ENCODE measurements around the gene CAMTA1. TPM values are rescaled to one million over a fixed set of nuclear protein-coding genes. Genes with fewer than 3 reads are reported as not detected.

Gene CAMTA1
- total and polyA plus RNA-seq, 4 donors, result 78.7 to 438 (median 173) TPM

GRCh38 chr1:6799499-6799898 lies 14.2 kb downstream of the CAMTA1 start:
- DNase-seq (no peak), ATAC-seq (ENCODE audit: low FRiP score) (no peak)
- 84 to 87% methylated on average over 4 of the region's 4 CpGs for WGBS, 2 donors
- Histone ChIP-seq H3K4me1 (ENCODE audit: control insufficient read depth in 1 of 2, insufficient read depth in 2 of 2, low read length in 2 of 2) (peaks cover 5 to 24% of the 10 kb centered on the region in 2 donors), H3K27me3 (ENCODE audit: control insufficient read depth in 1 of 2, insufficient read depth in 2 of 2, low read length in 1 of 2) (no peaks in the 10 kb centered on the region), H3K36me3 (ENCODE audit: control insufficient read depth in 1 of 2, insufficient read depth in 2 of 2, low read length in 1 of 2) (no peaks in the 10 kb centered on the region), H3K9me3 (ENCODE audit: control insufficient read depth, low read length) (no peaks in the 10 kb centered on the region), H3K27ac (ENCODE audit: low read depth in 1 of 2, low read length in 2 of 2) (peak overlapping the region in 1 of 2 donors; percentile 25), H3K4me3 (ENCODE audit: low read length in 2 of 2) (no peak overlapping the region)
- intact Hi-C loops (cut with DNase I), result loop anchor here (5.0 to 10.0 kb wide), 3 partner anchors 68 to 845 kb away; no protein-coding TSS in a partner anchor

GRCh38 chr1:6800745-6801144 lies 15.5 kb downstream of the CAMTA1 start:
- whole genome bisulfite sequencing, 2 donors, result 2 to 3% methylated on average over 4 of the region's 4 CpGs
- H3K27ac ChIP-seq (ENCODE audit: low read depth in 1 of 2, low read length in 2 of 2), result peak overlapping the region; percentile 32 to 59
- H3K4me1 ChIP-seq (ENCODE audit: control insufficient read depth in 1 of 2, insufficient read depth in 2 of 2, low read length in 2 of 2), result peaks cover 5 to 21% of the 10 kb centered on the region in 2 donors
- no peak for ATAC-seq (ENCODE audit: low FRiP score)
- no peaks in the 10 kb centered on the region for H3K27me3 ChIP-seq (ENCODE audit: control insufficient read depth in 1 of 2, insufficient read depth in 2 of 2, low read length in 1 of 2)
- no peaks in the 10 kb centered on the region for H3K36me3 ChIP-seq (ENCODE audit: control insufficient read depth in 1 of 2, insufficient read depth in 2 of 2, low read length in 1 of 2)
- DNase-seq, result no peak
- intact Hi-C loops (cut with DNase I), result no loop called here
- H3K4me3 ChIP-seq (ENCODE audit: low read length in 2 of 2), result no peak overlapping the region
- no peaks in the 10 kb centered on the region for H3K9me3 ChIP-seq (ENCODE audit: control insufficient read depth, low read length)

GRCh38 chr1:6801199-6801598 lies 15.9 kb downstream of the CAMTA1 start:
- ATAC-seq (ENCODE audit: low FRiP score) (no peak), DNase-seq (no peak)
- 69 to 74% methylated on average over 2 of the region's 2 CpGs for WGBS, 2 donors
- intact Hi-C loops (cut with DNase I), result no loop called here
- peaks cover 5 to 21% of the 10 kb centered on the region in 2 donors for H3K4me1 ChIP-seq (ENCODE audit: control insufficient read depth in 1 of 2, insufficient read depth in 2 of 2, low read length in 2 of 2)
- peak overlapping the region; percentile 59 to 92 for H3K27ac ChIP-seq (ENCODE audit: low read depth in 1 of 2, low read length in 2 of 2)
- no peak overlapping the region for H3K4me3 ChIP-seq (ENCODE audit: low read length in 2 of 2)
- H3K36me3 ChIP-seq (ENCODE audit: control insufficient read depth in 1 of 2, insufficient read depth in 2 of 2, low read length in 1 of 2), result no peaks in the 10 kb centered on the region
- no peaks in the 10 kb centered on the region for H3K9me3 ChIP-seq (ENCODE audit: control insufficient read depth, low read length)
- H3K27me3 ChIP-seq (ENCODE audit: control insufficient read depth in 1 of 2, insufficient read depth in 2 of 2, low read length in 1 of 2), result no peaks in the 10 kb centered on the region

GRCh38 chr1:6801966-6802365 lies 16.7 kb downstream of the CAMTA1 start:
- ATAC-seq (ENCODE audit: low FRiP score) (peak; percentile 11), DNase-seq (no peak)
- peak overlapping the region in 1 of 2 donors; percentile 70 for H3K27ac ChIP-seq (ENCODE audit: low read depth in 1 of 2, low read length in 2 of 2)
- intact Hi-C loops (cut with DNase I), result no loop called here
- no peaks in the 10 kb centered on the region for H3K27me3 ChIP-seq (ENCODE audit: control insufficient read depth in 1 of 2, insufficient read depth in 2 of 2, low read length in 1 of 2)
- H3K4me1 ChIP-seq (ENCODE audit: control insufficient read depth in 1 of 2, insufficient read depth in 2 of 2, low read length in 2 of 2), result peaks cover 5 to 21% of the 10 kb centered on the region in 2 donors
- no peaks in the 10 kb centered on the region for H3K9me3 ChIP-seq (ENCODE audit: control insufficient read depth, low read length)
- H3K4me3 ChIP-seq (ENCODE audit: low read length in 2 of 2), result no peak overlapping the region
- H3K36me3 ChIP-seq (ENCODE audit: control insufficient read depth in 1 of 2, insufficient read depth in 2 of 2, low read length in 1 of 2), result no peaks in the 10 kb centered on the region
- 24 to 33% methylated on average over 3 of the region's 3 CpGs for WGBS, 2 donors

- no peak for ATAC-seq (ENCODE audit: low FRiP score)
- WGBS, 2 donors, result 83 to 91% methylated on average over 2 of the region's 2 CpGs
Observed at GRCh38 chr1:6802454-6802853, 17.2 kb downstream of the CAMTA1 start.

GRCh38 chr1:6802893-6803292 lies 17.6 kb downstream of the CAMTA1 start:
- no peak for DNase-seq
- H3K27ac ChIP-seq (ENCODE audit: low read depth in 1 of 2, low read length in 2 of 2), result no peak overlapping the region
- H3K36me3 ChIP-seq (ENCODE audit: control insufficient read depth in 1 of 2, insufficient read depth in 2 of 2, low read length in 1 of 2), result no peaks in the 10 kb centered on the region
- peaks cover 5 to 21% of the 10 kb centered on the region in 2 donors for H3K4me1 ChIP-seq (ENCODE audit: control insufficient read depth in 1 of 2, insufficient read depth in 2 of 2, low read length in 2 of 2)
- no peaks in the 10 kb centered on the region for H3K9me3 ChIP-seq (ENCODE audit: control insufficient read depth, low read length)
- WGBS, 2 donors, result 89 to 90% methylated on average over 8 of the region's 8 CpGs
- intact Hi-C loops (cut with DNase I), result no loop called here
- no peak for ATAC-seq (ENCODE audit: low FRiP score)
- no peaks in the 10 kb centered on the region for H3K27me3 ChIP-seq (ENCODE audit: control insufficient read depth in 1 of 2, insufficient read depth in 2 of 2, low read length in 1 of 2)
- H3K4me3 ChIP-seq (ENCODE audit: low read length in 2 of 2), result no peak overlapping the region

More at GRCh38 chr1:6802454-6802853, 17.2 kb downstream of the CAMTA1 start:
- Histone ChIP-seq H3K4me3 (ENCODE audit: low read length in 2 of 2) (no peak overlapping the region), H3K4me1 (ENCODE audit: control insufficient read depth in 1 of 2, insufficient read depth in 2 of 2, low read length in 2 of 2) (peaks cover 5 to 21% of the 10 kb centered on the region in 2 donors), H3K27ac (ENCODE audit: low read depth in 1 of 2, low read length in 2 of 2) (peak overlapping the region in 1 of 2 donors; percentile 70), H3K9me3 (ENCODE audit: control insufficient read depth, low read length) (no peaks in the 10 kb centered on the region), H3K36me3 (ENCODE audit: control insufficient read depth in 1 of 2, insufficient read depth in 2 of 2, low read length in 1 of 2) (no peaks in the 10 kb centered on the region), H3K27me3 (ENCODE audit: control insufficient read depth in 1 of 2, insufficient read depth in 2 of 2, low read length in 1 of 2) (no peaks in the 10 kb centered on the region)
- DNase-seq, result no peak
- intact Hi-C loops (cut with DNase I), result no loop called here

- intact Hi-C loops (cut with DNase I), result no loop called here
- no peaks in the 10 kb centered on the region for H3K27me3 ChIP-seq (ENCODE audit: control insufficient read depth in 1 of 2, insufficient read depth in 2 of 2, low read length in 1 of 2)
- DNase-seq (no peak), ATAC-seq (ENCODE audit: low FRiP score) (no peak)
- H3K36me3 ChIP-seq (ENCODE audit: control insufficient read depth in 1 of 2, insufficient read depth in 2 of 2, low read length in 1 of 2), result no peaks in the 10 kb centered on the region
- H3K4me3 ChIP-seq (ENCODE audit: low read length in 2 of 2), result no peak overlapping the region
- H3K27ac ChIP-seq (ENCODE audit: low read depth in 1 of 2, low read length in 2 of 2), result no peak overlapping the region
- H3K9me3 ChIP-seq (ENCODE audit: control insufficient read depth, low read length), result no peaks in the 10 kb centered on the region
- peaks cover 6 to 21% of the 10 kb centered on the region in 2 donors for H3K4me1 ChIP-seq (ENCODE audit: control insufficient read depth in 1 of 2, insufficient read depth in 2 of 2, low read length in 2 of 2)
- WGBS, 2 donors, result 74 to 86% methylated on average over 2 of the region's 2 CpGs
Observed at GRCh38 chr1:6803357-6803756, 18.1 kb downstream of the CAMTA1 start.

- intact Hi-C loops (cut with DNase I), result no loop called here
- ATAC-seq (ENCODE audit: low FRiP score) (no peak), DNase-seq (no peak)
- Histone ChIP-seq H3K27me3 (ENCODE audit: control insufficient read depth in 1 of 2, insufficient read depth in 2 of 2, low read length in 1 of 2) (no peaks in the 10 kb centered on the region), H3K36me3 (ENCODE audit: control insufficient read depth in 1 of 2, insufficient read depth in 2 of 2, low read length in 1 of 2) (peaks cover 0 to 2% of the 10 kb centered on the region in 2 donors), H3K4me3 (ENCODE audit: low read length in 2 of 2) (no peak overlapping the region), H3K9me3 (ENCODE audit: control insufficient read depth, low read length) (no peaks in the 10 kb centered on the region), H3K4me1 (ENCODE audit: control insufficient read depth in 1 of 2, insufficient read depth in 2 of 2, low read length in 2 of 2) (peaks cover 12 to 17% of the 10 kb centered on the region in 2 donors), H3K27ac (ENCODE audit: low read depth in 1 of 2, low read length in 2 of 2) (no peak overlapping the region)
- WGBS, 2 donors, result 52 to 58% methylated on average over 1 of the region's 1 CpG
Observed at GRCh38 chr1:6805004-6805416, 19.8 kb downstream of the CAMTA1 start.

- Histone ChIP-seq H3K27me3 (ENCODE audit: control insufficient read depth in 1 of 2, insufficient read depth in 2 of 2, low read length in 1 of 2) (no peaks in the 10 kb centered on the region), H3K36me3 (ENCODE audit: control insufficient read depth in 1 of 2, insufficient read depth in 2 of 2, low read length in 1 of 2) (peaks cover 0 to 2% of the 10 kb centered on the region in 2 donors), H3K4me3 (ENCODE audit: low read length in 2 of 2) (no peak overlapping the region), H3K27ac (ENCODE audit: low read depth in 1 of 2, low read length in 2 of 2) (no peak overlapping the region), H3K9me3 (ENCODE audit: control insufficient read depth, low read length) (no peaks in the 10 kb centered on the region), H3K4me1 (ENCODE audit: control insufficient read depth in 1 of 2, insufficient read depth in 2 of 2, low read length in 2 of 2) (peaks cover 4 to 7% of the 10 kb centered on the region in 2 donors)
- no peak for DNase-seq
- intact Hi-C loops (cut with DNase I), result no loop called here
- no peak for ATAC-seq (ENCODE audit: low FRiP score)
- 53 to 55% methylated on average over 3 of the region's 3 CpGs for WGBS, 2 donors
Observed at GRCh38 chr1:6807782-6808181, 22.5 kb downstream of the CAMTA1 start.
